Stomach (tissue), 9 donors: ENCODE data around the gene POLR3B. TPM values are rescaled to one million over a fixed set of nuclear protein-coding genes. Genes with fewer than 3 reads are reported as not detected.

Experiments used
- DNase-seq, 2 donors: peaks; one replicate each; pipeline versions ENCODE4 v3.0.0 to v3.0.0-alpha.2; 2013 to 2019
- H3K27ac ChIP-seq, 5 donors: fragments of 200-600 bp in 4 of 5; sonication (generic) in 4 of 5; one replicate each; pipeline ENCODE4 v1.5.1; 2013 to 2019; ENCODE audit warnings: mild to moderate bottlenecking in 1 of 5, moderate library complexity in 1 of 5
- H3K27me3 ChIP-seq, 3 donors: fragments of 200-600 bp; sonication (generic); one replicate each; pipeline ENCODE4 v1.5.1; 2017 to 2019; ENCODE audit warnings: mixed run types in 1 of 3
- H3K36me3 ChIP-seq, 4 donors: fragments of 200-600 bp; sonication (generic); 1 replicate in 3 of 4; 2 replicates in 1 of 4; pipeline ENCODE4 v1.5.1; 2016 to 2019
- H3K4me1 ChIP-seq, 4 donors: fragments of 200-600 bp; sonication (generic); one replicate each; pipeline ENCODE4 v1.5.1; 2016 to 2019
- H3K4me3 ChIP-seq, 4 donors: fragments of 200-600 bp; sonication (generic) in 3 of 4; one replicate each; pipeline ENCODE4 v1.5.1; 2016 to 2019; ENCODE audit warnings: mild to moderate bottlenecking in 1 of 4
- H3K9me3 ChIP-seq, 4 donors: fragments of 200-600 bp; sonication (generic); one replicate each; pipeline ENCODE4 v1.5.1; 2016 to 2019
- EP300 ChIP-seq: sonication (generic); formaldehyde crosslinking; IDR thresholded peaks from one replicate; pipeline ENCODE4 v1.6.1; 2017; ENCODE audit warnings: antibody characterized with exemption
- POLR2A ChIP-seq, 4 donors: fragments of 450-650 bp; IDR thresholded peaks; one replicate each; pipeline ENCODE4 v1.6.1; 2016; ENCODE audit warnings: antibody characterized with exemption in 4 of 4, control low read depth in 2 of 4, mild to moderate bottlenecking in 1 of 4, moderate library complexity in 1 of 4
- POLR2AphosphoS5 ChIP-seq, 3 donors: sonication (generic); formaldehyde crosslinking; IDR thresholded peaks; one replicate each; pipeline ENCODE4 v1.6.1; 2016; ENCODE audit warnings: antibody characterized with exemption in 3 of 3
- WGBS, 5 donors: extraction: QIAGEN DNeasy Blood & Tissue Kit in 3 of 5; methylation state at CpG; one replicate each; pipeline versions ENCODE4 v1.1.5 to v1.1.7; 2013 to 2018; 5-methylcytosine and 5-hydroxymethylcytosine counted together
- intact Hi-C: fragments of 100-400 bp; cut with DNase I; formaldehyde crosslinking; loops from one replicate; pipeline ENCODE4 v1.15.1; 2023; ENCODE audit warnings: low total_unique reads
- polyA plus RNA-seq, 3 donors: library from polyadenylated mRNA; stranded (reverse); fragments of 200-250 nt; gene quantifications; one replicate each; pipeline ENCODE4 v1.2.3, GENCODE V29; 2013
- total RNA-seq, 5 donors: library from RNA; depleted of rRNA; stranded (reverse); fragments of >200 nt; gene quantifications; one replicate each; pipeline versions ENCODE4 v1.1.0 to v1.2.3, GENCODE V29; 2014 to 2016
- TF ChIP-seq, protein P1 (sequence below), 7 experiments: fragments of 450-650 bp in 4 of 7; fragments of 200-600 bp in 3 of 7; sonication (generic) in 3 of 7; IDR thresholded peaks; one replicate each; pipeline ENCODE4 v1.5.1; 2016 to 2019; ENCODE audit warnings: antibody characterized with exemption in 7 of 7, control low read depth in 2 of 7, mild to moderate bottlenecking in 1 of 7
- donor health status: healthy with polysubstance abuse.
- donor health status: Bipolar disorder and iron deficiency.
- donor health status: healthy.

Gene POLR3B
- total and polyA plus RNA-seq, 8 donors, result 0.87 to 31.2 (median 5.0) TPM

- Histone ChIP-seq H3K9me3 (no peaks in the 10 kb centered on the region), H3K36me3 (peaks cover 0 to 39% (median 25%) of the 10 kb centered on the region in 4 donors), H3K27ac (no peak overlapping the region), H3K4me1 (peaks cover 19 to 35% (median 25%) of the 10 kb centered on the region in 4 donors), H3K4me3 (no peak overlapping the region), H3K27me3 (no peaks in the 10 kb centered on the region)
- intact Hi-C loops, result no loop called here
- no peak for TF ChIP-seq POLR2AphosphoS5 (IDR thresholded peaks at IDR 0.05)
- TF ChIP-seq EP300, result no peak
- TF ChIP-seq, protein P1, sequence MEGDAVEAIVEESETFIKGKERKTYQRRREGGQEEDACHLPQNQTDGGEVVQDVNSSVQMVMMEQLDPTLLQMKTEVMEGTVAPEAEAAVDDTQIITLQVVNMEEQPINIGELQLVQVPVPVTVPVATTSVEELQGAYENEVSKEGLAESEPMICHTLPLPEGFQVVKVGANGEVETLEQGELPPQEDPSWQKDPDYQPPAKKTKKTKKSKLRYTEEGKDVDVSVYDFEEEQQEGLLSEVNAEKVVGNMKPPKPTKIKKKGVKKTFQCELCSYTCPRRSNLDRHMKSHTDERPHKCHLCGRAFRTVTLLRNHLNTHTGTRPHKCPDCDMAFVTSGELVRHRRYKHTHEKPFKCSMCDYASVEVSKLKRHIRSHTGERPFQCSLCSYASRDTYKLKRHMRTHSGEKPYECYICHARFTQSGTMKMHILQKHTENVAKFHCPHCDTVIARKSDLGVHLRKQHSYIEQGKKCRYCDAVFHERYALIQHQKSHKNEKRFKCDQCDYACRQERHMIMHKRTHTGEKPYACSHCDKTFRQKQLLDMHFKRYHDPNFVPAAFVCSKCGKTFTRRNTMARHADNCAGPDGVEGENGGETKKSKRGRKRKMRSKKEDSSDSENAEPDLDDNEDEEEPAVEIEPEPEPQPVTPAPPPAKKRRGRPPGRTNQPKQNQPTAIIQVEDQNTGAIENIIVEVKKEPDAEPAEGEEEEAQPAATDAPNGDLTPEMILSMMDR (IDR thresholded peaks at IDR 0.05), result no peak
- no peak for TF ChIP-seq POLR2A (IDR thresholded peaks at IDR 0.05)
- DNase-seq, result no peak
- 85 to 94% (median 91%) methylated on average over 4 of the region's 4 CpGs for WGBS, 5 donors
Measured at GRCh38 chr12:106362971-106363370, 5.4 kb downstream of the POLR3B start.

GRCh38 chr12:106364261-106364660 is 6.7 kb downstream of the POLR3B start:
- peaks cover 9 to 24% (median 16%) of the 10 kb centered on the region in 4 donors for H3K4me1 ChIP-seq
- peaks cover 0 to 42% (median 34%) of the 10 kb centered on the region in 4 donors for H3K36me3 ChIP-seq
- DNase-seq, result no peak
- 92 to 99% (median 95%) methylated on average over 4 of the region's 4 CpGs for WGBS, 5 donors
- intact Hi-C loops, result no loop called here
- H3K27me3 ChIP-seq, result no peaks in the 10 kb centered on the region
- no peaks in the 10 kb centered on the region for H3K9me3 ChIP-seq
- TF ChIP-seq, protein P1 (IDR thresholded peaks at IDR 0.05), result no peak
- no peak for TF ChIP-seq EP300
- no peak for TF ChIP-seq POLR2A (IDR thresholded peaks at IDR 0.05)
- no peak for TF ChIP-seq POLR2AphosphoS5 (IDR thresholded peaks at IDR 0.05)
- H3K4me3 ChIP-seq, result no peak overlapping the region
- H3K27ac ChIP-seq, result no peak overlapping the region

GRCh38 chr12:106369624-106370346 is 12.2 kb downstream of the POLR3B start:
- peaks cover 6 to 72% (median 56%) of the 10 kb centered on the region in 4 donors for H3K36me3 ChIP-seq
- no peak overlapping the region for H3K27ac ChIP-seq
- no peaks in the 10 kb centered on the region for H3K4me1 ChIP-seq
- H3K27me3 ChIP-seq, result no peaks in the 10 kb centered on the region
- DNase-seq, result no peak
- TF ChIP-seq POLR2A (IDR thresholded peaks at IDR 0.05) (no peak), EP300 (no peak), POLR2AphosphoS5 (IDR thresholded peaks at IDR 0.05) (no peak)
- TF ChIP-seq, protein P1 (IDR thresholded peaks at IDR 0.05), result no peak
- WGBS, 5 donors, result 80 to 90% (median 86%) methylated on average over 6 of the region's 6 CpGs
- H3K9me3 ChIP-seq, result no peaks in the 10 kb centered on the region
- intact Hi-C loops, result no loop called here
- no peak overlapping the region for H3K4me3 ChIP-seq

- H3K27ac ChIP-seq, result no peak overlapping the region
- H3K27me3 ChIP-seq, result no peaks in the 10 kb centered on the region
- DNase-seq, result no peak
- intact Hi-C loops, result no loop called here
- H3K4me3 ChIP-seq, result no peak overlapping the region
- H3K4me1 ChIP-seq, result no peaks in the 10 kb centered on the region
- TF ChIP-seq EP300 (no peak), POLR2AphosphoS5 (IDR thresholded peaks at IDR 0.05) (no peak), POLR2A (IDR thresholded peaks at IDR 0.05) (no peak)
- TF ChIP-seq, protein P1 (IDR thresholded peaks at IDR 0.05), result no peak
- H3K36me3 ChIP-seq, result peaks cover 4 to 90% (median 81%) of the 10 kb centered on the region in 4 donors
- peaks cover 0 to 7% (median 3%) of the 10 kb centered on the region in 4 donors for H3K9me3 ChIP-seq
- 45 to 56% (median 51%) methylated on average over 4 of the region's 4 CpGs for WGBS, 5 donors
Measured at GRCh38 chr12:106378788-106379187, 21.2 kb downstream of the POLR3B start.
